ENCODE data around the gene ZNF200. TPM values are rescaled to one million over a fixed set of nuclear protein-coding genes. Genes with fewer than 3 reads are reported as not detected.
A peak's percentile ranks its signal among the peaks of the same experiment; 100 is the strongest.

ZNF200 gene
- polyA plus RNA-seq (2012; ENCODE audit: insufficient read length, low read depth): 4.6 TPM

- TF ChIP-seq REST (IDR thresholded peaks at IDR 0.05; ENCODE audit: insufficient read depth in 1 of 2, low read depth in 2 of 2, low read length in 2 of 2) (no peak), SIN3A (IDR thresholded peaks at IDR 0.05; ENCODE audit: borderline replicate concordance, insufficient read depth, low read length) (no peak), TAF1 (IDR thresholded peaks at IDR 0.05; ENCODE audit: borderline replicate concordance, insufficient read depth, low read length) (no peak), POLR2AphosphoS5 (IDR thresholded peaks at IDR 0.05; ENCODE audit: low read depth, low read length) (peak; percentile 74)
These were observed at the start of gene ZNF200 for GRCh38 chr16:3234857-3235561. Gene ZNF200 (minus strand): TSS chr16:3235158. CDS start chr16:3233755, 1,403 bp downstream.

- TF ChIP-seq FOXP2 (optimal IDR thresholded peaks at IDR 0.05; ENCODE audit: borderline replicate concordance, extremely low read depth, extremely low read length, insufficient read depth) (no peak), POLR2AphosphoS5 (IDR thresholded peaks at IDR 0.05; ENCODE audit: low read depth, low read length) (no peak), TAF1 (IDR thresholded peaks at IDR 0.05; ENCODE audit: borderline replicate concordance, insufficient read depth, low read length) (no peak), SIN3A (IDR thresholded peaks at IDR 0.05; ENCODE audit: borderline replicate concordance, insufficient read depth, low read length) (no peak), REST (IDR thresholded peaks at IDR 0.05; ENCODE audit: insufficient read depth in 1 of 2, low read depth in 2 of 2, low read length in 2 of 2) (no peak)
These were observed 48.8 kb upstream of the ZNF200 start for GRCh38 chr16:3283543-3284447.

GRCh38 chr16:3282730-3283542 lies 48.0 kb upstream of the ZNF200 start, which contains the start of gene ZNF263:
Gene ZNF263 (plus strand): TSS chr16:3283491. CDS start chr16:3283819, 328 bp downstream.
- TF ChIP-seq FOXP2 (optimal IDR thresholded peaks at IDR 0.05; ENCODE audit: borderline replicate concordance, extremely low read depth, extremely low read length, insufficient read depth): peak; percentile 73
- TF ChIP-seq POLR2AphosphoS5 (IDR thresholded peaks at IDR 0.05; ENCODE audit: low read depth, low read length): peak; percentile 77
- TF ChIP-seq SIN3A (IDR thresholded peaks at IDR 0.05; ENCODE audit: borderline replicate concordance, insufficient read depth, low read length): 0 out of 2 replicates have a peak, but pooled peaks have one; percentile 10
- TF ChIP-seq REST (IDR thresholded peaks at IDR 0.05; ENCODE audit: insufficient read depth in 1 of 2, low read depth in 2 of 2, low read length in 2 of 2): no peak
- TF ChIP-seq TAF1 (IDR thresholded peaks at IDR 0.05; ENCODE audit: borderline replicate concordance, insufficient read depth, low read length): peak; percentile 68; the same call in 1 of the 2 replicates

GRCh38 chr16:3282103-3282729 lies 47.3 kb upstream of the ZNF200 start:
- TF ChIP-seq REST (IDR thresholded peaks at IDR 0.05; ENCODE audit: insufficient read depth in 1 of 2, low read depth in 2 of 2, low read length in 2 of 2): no peak
- 0 out of 2 replicates have a peak, but pooled peaks have one; percentile 55 for TF ChIP-seq TAF1 (IDR thresholded peaks at IDR 0.05; ENCODE audit: borderline replicate concordance, insufficient read depth, low read length)

Measured in PFSK-1 (cell line).